Hematopoietic multipotent progenitor cell treated with erythropoietin and hydrocortisone succinate and interleukin-3 and kit ligand, for 6 days (in vitro differentiated cells): Measurements from ENCODE around the gene HCN2.
A peak's percentile ranks its signal among the peaks of the same experiment; 100 is the strongest.

ENCODE experiments used
- DNase-seq: peaks from one replicate; pipeline ENCODE4 v3.0.0-alpha.2; 2015

The HCN2 gene

DNA sequence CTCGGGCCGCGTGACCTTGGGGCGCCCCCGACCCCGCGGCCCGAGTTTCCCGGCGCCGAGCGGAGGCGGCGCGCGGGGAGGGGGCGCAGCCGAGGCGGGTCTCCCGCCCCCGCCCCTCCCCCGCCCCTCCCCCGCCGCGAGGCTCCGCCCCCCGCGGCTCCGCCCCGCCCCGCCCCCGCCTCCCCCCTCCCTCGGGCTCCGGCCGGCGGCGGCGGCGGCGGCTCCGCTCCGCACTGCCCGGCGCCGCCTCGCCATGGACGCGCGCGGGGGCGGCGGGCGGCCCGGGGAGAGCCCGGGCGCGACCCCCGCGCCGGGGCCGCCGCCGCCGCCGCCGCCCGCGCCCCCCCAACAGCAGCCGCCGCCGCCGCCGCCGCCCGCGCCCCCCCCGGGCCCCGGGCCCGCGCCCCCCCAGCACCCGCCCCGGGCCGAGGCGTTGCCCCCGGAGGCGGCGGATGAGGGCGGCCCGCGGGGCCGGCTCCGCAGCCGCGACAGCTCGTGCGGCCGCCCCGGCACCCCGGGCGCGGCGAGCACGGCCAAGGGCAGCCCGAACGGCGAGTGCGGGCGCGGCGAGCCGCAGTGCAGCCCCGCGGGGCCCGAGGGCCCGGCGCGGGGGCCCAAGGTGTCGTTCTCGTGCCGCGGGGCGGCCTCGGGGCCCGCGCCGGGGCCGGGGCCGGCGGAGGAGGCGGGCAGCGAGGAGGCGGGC, at the start of gene HCN2:
Gene HCN2 (plus strand): TSS at position 189 of the 703 bp plus-strand sequence. CDS start 65 bp downstream, at position 254.
- no peak for DNase-seq

DNA sequence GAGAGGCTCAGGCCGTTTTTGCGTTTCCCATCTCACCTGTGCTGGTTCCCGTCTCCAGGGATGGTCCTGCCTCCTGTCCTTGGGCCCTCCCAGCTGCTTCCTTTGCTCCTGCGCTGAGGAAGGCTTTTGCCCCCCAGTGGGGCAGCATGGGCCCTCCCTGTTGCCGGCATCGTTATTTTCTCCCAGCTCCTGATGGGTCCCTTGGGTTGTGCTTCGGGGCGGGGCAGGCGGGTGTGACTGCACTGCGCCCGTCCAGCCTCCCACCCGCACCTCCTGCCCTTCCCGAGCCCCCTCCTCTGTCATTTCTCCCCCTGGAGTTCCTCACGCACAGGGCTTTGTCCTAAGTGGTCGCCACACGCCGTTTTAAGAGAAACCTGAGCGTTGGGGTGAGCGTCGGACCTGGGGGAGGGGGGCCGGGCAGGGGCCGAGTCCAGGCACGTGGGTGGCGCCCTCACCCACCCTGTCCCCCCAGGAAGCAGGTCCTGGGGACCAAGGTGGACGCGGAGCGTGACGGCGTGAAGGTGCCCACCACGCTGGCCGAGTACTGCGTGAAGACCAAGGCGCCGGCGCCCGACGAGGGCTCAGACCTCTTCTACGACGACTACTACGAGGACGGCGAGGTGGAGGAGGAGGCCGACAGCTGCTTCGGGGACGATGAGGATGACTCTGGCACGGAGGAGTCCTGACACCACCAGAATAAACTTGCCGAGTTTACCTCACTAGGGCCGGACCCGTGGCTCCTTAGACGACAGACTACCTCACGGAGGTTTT, 48.6 kb upstream of the HCN2 start:
- no peak for DNase-seq

DNA sequence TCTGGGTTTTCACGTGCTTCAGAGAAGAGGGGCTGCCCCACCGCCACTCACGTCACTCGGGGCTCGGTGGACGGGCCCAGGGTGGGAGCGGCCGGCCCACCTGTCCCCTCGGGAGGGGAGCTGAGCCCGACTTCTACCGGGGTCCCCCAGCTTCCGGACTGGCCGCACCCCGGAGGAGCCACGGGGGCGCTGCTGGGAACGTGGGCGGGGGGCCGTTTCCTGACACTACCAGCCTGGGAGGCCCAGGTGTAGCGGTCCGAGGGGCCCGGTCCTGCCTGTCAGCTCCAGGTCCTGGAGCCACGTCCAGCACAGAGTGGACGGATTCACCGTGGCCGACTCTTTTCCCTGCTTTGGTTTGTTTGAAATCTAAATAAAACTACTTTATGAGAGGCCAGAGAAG, 48.0 kb upstream of the HCN2 start:
- no peak for DNase-seq

DNA sequence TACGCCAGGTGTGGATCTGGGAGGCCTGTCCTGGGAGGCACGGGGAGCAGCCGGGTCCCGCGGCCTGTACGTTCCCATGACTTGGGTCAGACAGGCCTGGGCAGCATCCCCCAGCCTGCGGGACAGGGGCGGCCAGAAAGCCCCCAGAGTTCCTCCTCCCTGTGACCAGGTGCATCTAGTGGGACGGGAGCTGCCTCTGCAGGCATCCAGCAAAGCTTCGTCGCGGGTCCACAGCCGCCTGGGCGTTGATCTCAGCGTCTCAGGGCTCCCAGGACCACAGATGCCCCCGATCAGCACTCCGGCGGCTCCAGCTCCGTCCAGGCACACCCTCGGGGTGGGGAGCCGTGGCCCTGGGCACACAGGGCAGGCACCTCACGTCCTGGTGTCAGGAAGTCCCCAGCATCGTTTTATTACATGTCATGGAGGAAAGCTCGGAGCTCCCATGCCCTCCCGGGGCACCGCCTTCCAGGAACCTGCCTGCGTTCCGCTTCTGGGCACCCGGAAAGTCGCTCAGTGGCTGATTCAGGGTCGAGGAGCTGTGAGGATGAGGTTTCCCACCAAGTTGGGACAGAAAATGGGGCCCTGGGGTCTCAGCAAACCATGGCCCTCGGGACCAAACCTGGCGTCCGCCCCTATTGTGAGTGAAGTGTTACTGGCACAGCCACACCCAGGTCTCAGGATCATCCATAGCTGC, 47.4 kb upstream of the HCN2 start:
- DNase-seq = no peak

DNA sequence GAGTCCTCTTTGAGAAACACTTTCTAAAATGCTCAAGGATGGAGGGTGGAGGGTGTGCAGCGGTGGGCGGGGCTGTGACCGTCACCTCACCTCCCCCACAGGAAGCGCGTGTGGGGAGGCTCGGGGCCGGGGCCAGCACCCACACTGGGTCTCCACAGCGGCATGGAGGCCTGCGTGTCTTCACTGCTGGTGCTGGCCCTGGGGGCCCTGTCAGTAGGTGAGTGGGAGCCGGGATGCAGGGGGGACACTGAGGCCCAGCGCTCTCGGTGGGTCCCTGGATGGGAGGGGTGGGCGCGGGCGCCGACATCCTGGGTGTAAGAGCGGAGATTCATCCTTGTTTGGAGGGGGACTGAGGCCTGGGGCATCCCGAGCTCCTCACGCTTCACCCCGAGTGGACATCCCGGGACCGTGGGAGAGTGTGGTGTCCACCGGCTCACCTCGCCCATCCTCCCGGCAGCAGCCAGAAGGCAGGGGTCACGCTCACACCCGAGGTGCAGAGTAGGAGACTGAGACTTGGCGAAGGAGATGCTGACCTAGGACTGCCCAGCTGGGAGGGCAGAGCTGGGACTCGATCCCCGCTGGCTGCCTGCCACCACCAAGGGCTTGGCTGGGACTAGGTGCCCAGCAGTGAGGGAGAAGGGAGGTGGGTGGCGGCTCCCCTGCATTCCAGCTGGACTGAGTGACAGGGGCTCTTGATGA, 45.6 kb upstream of the HCN2 start, which contains the start of gene GZMM:
Gene GZMM (plus strand): TSS at position 144 of the 699 bp plus-strand sequence. CDS start 19 bp downstream, at position 163.
- no peak for DNase-seq

DNA sequence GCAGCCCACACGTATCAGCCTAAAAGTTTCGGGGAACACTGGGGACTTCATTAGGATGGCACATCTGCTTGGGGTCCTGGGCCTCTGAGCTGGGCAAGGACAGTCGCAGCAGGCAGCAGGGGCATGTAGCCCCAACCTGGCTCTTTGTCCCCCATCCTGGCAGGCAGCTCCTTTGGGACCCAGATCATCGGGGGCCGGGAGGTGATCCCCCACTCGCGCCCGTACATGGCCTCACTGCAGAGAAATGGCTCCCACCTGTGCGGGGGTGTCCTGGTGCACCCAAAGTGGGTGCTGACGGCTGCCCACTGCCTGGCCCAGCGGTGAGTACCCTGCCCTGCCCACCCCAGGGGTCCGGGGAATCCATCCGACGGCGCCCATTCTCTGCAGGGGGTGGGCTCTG, 42.6 kb upstream of the HCN2 start:
- DNase-seq = no peak

DNA sequence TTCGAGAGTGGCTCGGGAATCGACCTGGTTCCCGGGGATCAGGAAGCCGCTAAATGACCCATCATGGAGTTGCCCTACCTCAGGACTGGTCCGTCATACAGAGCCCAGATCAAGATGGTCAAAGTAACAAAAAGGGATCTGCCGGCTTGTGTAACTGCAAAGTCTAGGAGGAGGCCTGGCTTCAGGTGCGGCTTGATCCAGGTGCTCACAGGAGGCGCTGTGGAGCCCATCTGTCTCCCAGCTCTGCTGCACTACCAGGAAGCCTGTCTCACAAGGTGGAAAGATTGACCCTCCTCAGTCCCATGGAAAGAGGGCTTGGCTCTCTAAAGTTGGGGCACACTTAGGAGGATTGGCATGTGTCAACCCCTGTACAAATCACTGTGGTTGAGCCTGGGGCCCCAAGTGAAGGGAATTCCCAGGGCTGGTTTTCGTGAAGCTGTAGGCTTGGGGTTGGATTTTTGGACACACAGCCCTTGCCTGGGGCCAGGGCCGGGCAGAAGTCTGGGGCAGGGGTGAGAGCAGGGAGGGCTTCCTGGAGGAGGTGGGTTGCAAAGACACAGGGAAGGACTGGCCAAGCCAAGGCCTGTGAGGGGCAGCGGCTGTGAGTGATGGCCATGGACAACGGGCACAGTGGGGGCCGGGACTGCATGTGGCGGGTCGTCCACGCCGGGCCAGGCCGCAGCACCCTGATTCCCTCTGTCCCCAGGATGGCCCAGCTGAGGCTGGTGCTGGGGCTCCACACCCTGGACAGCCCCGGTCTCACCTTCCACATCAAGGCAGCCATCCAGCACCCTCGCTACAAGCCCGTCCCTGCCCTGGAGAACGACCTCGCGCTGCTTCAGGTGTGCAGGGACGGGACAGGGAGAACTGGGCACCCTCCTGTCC, 41.6 kb upstream of the HCN2 start:
- DNase-seq = no peak

DNA sequence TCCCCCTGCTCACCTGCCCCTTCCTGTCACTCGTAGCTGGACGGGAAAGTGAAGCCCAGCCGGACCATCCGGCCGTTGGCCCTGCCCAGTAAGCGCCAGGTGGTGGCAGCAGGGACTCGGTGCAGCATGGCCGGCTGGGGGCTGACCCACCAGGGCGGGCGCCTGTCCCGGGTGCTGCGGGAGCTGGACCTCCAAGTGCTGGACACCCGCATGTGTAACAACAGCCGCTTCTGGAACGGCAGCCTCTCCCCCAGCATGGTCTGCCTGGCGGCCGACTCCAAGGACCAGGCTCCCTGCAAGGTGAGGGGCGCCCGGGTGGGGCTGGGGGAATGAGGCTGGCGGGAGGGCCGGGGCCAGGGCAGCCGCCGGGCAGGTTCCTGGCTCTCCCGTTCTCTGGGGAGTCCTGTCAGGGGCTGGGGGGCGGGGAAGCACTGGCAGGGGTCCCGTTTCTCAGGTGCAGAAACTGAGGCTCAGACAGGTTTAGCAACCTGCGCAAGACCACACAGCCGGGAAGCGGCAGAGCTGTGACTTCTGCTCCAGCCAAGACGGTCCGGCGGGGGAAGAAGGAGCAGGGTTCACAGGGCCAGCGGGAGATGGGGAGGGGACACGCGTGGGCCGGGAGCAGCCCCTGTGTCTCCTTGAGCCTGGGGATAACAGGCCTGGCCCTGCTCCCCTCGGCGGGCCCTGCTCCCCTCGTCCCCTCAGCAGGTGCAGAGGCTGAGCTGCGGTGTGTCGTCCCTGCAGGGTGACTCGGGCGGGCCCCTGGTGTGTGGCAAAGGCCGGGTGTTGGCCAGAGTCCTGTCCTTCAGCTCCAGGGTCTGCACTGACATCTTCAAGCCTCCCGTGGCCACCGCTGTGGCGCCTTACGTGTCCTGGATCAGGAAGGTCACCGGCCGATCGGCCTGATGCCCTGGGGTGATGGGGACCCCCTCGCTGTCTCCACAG, 40.5 kb upstream of the HCN2 start:
- no peak for DNase-seq

DNA sequence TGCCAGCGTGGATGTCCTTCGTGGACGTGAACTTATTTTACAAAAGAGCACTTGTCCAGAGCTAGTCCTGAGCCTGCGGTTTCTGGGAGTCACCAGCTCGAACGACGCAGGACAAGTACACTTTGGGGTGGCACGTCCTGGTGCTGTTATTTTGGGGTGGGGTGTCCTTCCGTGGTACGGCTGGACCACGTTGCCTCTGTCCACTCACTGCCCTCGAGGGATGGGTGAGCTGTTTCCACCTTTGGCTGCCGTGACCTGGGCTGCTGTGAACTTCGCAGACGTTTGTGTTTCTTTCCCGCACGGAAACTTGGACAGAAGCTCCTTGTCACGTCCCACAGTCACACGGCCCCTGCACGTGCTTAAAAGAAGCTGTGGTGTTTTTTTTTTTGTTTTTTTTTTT, 34.9 kb upstream of the HCN2 start:
- DNase-seq = no peak

DNA sequence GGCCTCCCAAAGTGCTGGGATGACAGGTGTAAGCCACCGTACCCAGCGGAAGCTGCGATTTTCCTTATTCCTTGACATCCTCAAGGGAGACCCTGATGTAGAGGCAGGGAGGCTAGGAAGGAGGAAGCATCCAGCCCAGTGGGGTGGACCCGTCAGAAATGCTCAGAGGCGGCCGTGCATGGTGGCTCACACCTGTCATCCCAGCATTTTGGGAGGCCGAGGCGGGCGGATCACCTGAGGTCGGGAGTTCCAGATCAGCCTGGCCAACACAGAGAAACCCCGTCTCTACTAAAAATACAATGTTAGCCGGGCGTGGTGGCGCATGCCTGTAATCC, 34.2 kb upstream of the HCN2 start:
- no peak for DNase-seq

DNA sequence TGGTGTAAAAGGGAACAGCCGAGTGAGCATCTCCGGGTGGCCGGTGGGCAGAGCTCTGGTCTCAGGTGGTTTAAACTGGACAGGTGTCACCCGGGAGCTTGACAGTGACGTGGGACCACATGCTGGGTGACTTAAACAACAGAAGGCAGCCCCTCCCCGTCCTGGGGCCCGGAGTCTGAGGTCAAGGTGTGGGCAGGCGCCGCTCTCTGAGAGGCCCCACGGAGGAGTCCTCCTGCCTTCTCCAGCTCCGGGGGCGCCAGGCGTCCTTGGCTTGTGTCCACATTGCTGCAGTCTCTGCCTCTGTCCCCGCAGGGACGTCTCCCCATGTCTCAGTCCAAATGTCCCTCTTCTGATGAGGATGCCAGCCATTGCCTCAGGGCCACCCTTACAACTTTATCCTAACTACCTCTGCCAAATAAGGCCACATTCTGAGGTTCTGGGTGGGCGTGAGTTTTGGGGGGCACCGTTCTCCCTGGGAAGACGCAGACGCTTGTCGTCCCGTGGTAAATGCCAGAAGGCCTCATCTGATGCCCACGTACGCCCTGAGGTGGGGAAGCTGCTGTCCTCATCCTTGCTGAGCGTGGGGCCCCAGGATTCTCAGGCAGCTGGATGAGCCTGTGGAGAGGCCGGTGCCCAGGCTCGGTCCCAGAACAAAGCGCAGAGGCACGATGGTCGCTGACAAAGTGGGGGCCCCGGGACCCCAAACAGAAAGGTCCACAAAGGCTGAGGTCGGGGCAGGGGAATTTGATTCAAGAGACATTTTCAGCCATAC, 32.9 kb upstream of the HCN2 start:
- no peak for DNase-seq

DNA sequence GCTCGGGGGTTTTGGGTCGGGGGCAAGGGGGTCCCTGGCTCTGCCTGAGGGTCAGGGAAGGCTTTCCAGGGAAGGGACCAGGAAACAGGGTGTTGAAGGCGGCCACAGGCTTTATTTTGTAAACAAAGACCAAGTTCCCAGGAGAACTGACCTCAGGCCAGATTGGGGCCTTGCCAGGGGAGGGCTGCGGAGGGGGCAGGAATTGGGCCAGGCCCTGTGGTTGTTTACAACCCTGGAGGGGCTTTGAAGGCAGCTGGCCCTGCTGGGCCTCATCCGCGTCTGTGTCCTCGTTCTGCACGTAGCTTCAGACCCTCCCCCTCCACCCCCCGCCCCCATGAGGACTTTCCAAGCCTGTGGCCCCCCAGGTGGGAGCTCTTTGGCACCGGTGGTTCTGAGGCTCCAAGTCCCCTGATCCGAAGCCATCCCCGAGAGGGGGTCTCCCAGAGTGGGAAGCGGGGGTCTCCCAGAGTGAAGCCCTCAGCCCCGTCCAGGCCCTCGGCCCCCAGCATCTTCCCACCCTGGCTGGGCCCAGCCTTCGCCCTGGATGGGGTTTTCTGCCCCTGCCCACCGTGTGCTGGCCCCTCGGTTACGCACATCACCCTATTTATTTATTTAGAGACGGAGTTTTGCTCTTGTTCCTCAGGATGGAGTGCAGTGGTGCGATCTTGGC, 30.8 kb upstream of the HCN2 start:
- no peak for DNase-seq

DNA sequence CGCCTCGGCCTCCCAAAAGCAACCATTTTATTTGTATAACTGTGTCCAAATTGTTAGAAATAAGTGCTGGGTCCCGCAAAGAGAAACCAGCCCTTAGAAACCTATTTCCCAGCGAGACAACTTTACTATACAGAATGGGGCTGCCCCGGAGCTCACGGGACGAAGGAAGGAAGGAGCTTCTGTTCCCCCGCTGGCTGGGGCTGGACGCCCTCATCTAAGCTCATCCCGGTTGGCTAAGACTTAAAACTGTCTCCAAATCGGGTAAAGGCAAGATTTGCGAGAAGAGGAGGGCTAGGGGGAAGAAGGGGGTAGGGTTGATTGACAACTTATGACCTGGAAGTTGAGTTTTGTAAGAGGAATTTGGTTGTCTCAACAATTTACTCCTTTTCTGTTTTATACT, 29.6 kb upstream of the HCN2 start:
- no peak for DNase-seq

DNA sequence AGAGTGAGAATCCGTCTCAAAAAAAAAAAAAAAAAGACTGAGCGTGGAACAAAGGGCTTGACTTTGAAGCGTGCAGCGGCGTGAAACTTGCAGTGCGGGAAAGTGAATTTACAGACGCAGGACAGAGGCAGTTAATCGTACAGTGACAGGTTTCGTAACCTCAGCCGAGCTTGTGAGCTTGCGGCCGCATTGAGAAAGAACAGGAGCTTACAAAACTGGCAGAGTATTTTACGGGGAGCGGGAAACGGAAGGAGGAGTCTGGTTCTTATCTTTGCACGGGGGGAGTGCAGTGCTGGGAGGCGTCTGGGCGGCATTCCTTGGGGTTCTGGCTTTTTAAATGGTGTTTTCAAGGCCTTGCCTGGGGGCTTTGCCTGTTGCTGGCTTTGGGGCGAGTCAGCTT, 23.3 kb upstream of the HCN2 start:
- DNase-seq = peak; percentile 65

DNA sequence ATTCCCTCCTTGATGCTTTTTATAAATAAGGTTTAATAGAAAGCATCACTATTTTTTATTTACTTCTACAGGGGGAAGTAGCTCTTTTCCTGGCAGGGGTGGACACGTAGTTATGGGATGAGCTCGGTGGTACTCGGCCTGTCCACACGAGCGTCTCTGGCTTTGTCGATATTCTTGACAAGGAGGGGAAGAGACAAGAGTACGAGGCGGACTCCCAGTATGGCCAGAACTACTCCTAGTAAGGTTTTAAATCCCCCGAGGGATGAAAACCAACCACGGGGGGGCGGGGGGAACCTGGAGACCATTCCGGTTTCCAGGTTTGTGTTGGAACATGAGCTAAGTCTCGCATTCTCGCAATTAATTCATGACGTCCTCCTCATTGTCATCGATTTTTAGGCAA, 22.8 kb upstream of the HCN2 start:
- DNase-seq = no peak

DNA sequence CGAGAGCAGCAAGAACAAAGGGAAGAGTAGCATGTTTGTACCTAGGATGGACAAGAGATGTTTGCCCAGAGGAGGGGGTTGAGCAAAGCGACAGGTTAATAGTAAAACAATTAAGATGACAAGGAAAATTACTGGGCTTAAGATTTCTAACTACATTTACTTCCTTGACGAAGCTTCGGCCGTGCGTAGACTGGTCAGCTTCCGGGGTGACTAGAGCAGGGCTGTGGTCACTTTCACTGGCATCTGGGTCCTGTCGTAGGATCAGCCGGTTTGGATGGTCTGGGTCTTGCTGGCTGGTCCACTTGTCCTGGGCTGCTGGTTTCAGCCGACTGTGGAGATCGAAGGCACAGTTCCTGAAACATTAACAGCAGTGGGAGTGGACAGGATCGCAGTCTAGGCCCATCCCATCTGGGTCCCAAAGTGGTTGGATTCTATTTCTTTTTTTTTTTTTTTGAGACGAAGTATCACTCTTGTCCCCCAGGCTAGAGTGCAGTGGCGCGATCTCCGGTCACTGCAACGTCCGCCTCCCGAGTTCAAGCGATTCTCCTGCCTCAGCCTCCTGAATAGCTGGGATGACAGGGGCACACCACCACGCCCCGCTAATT, 22.3 kb upstream of the HCN2 start:
- DNase-seq = no peak

DNA sequence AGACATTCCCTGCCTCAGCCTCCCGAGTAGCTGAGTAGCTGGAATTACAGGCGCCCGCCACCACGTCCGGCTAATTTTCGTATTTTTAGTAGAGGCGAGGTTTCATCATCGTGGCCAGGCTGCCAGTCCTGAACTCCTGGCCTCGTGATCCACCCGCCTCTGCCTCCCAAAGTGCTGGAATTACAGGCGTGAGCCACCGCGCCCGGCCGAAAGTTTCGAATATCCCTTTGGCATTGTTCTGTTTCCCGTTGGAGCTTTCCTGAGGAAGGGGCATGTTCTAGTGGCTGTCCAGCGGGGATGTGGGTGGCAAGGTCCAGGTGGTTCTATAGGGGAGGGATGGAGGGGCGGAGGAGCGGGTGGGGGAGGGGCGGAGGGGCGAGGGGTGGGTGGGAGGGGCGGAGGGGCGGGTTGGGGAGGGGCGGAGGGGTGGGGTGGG, 19.4 kb upstream of the HCN2 start:
- DNase-seq = no peak

DNA sequence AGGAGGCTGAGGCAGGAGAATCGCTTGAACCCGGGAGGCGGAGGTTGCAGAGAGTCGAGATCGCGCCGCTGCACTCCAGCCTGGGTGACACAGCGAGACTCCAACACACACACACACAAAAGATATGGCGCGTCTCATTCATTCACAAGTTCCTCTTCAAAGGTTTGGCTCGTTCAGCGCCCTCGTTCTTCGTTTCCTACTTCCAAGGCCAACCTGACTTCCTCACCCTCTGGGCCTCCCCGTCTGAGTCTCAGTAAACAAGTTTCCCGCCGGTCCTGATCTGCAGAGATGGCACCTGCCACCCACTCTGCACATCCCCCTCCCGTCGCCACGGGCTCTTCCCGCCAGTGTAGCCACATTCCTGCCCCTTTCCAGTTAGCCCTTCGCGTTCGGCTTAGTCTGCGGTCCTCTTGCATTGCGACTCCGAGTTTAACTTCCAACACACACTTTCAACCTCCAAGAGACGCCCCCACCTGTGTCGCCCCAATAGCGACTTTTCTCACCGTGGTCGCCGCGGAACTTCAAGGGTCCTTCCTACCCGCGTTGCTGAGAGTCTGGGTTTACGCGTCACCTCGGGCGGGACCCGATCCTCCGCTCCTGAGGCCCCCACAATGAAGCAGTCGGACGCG, 18.6 kb upstream of the HCN2 start:
- peak; percentile 83 for DNase-seq

DNA sequence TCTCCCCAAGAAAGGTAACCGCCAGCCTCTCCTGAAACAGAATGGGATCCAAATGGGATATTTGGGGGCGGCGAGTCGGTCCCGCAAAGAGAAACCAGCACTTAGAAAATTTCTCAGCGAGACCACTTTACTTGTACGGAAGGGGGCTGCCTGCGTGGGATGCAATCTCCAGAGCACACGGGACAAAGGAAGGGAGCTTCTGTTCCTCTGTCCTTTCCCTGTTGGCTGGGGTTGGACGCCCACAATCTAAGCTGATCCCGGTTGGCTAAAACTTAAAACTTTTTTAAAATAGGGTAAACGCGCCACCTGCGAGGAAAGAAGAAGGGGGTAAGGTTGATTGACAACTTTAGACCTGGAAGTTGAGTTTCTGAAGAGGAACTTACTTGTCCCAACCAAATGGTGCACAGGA, 18.1 kb upstream of the HCN2 start:
- DNase-seq = peak; percentile 79
